CD4-positive, alpha-beta memory T cell (primary cell): Measurements from ENCODE around the gene PPP1R3F. TPM values are rescaled to one million over a fixed set of nuclear protein-coding genes. Genes with fewer than 3 reads are reported as not detected.
A peak's percentile ranks its signal among the peaks of the same experiment; 100 is the strongest.

Experiments used
- CTCF ChIA-PET: fragments of 350-600 bp; sonication (Branson Sonifier 250); formaldehyde crosslinking; loops from one replicate; lab custom pipeline; 2021; ENCODE audit warnings: inconsistent platforms; ENCODE audit not compliant: partially characterized antibody; lab: Charles Lee
- POLR2A ChIA-PET: fragments of 350-600 bp; sonication (Branson Sonifier 250); formaldehyde crosslinking; loops from one replicate; lab custom pipeline; 2021; ENCODE audit not compliant: partially characterized antibody; lab: Charles Lee
- DNase-seq, 5 donors: peaks; one replicate each; pipeline versions ENCODE4 v3.0.0 to v3.0.0-alpha.2; 2020 to 2022; ENCODE audit warnings: mixed read lengths in 1 of 5
- H3K27ac ChIP-seq: one replicate; pipeline ENCODE4 v1.7.0; 2013; ENCODE audit warnings: low read depth, low read length
- H3K27me3 ChIP-seq: 2 replicates; pipeline ENCODE4 v1.7.0; 2013; ENCODE audit warnings: mild to moderate bottlenecking, low read length, moderate library complexity; ENCODE audit not compliant: insufficient read depth
- H3K36me3 ChIP-seq: 2 replicates; pipeline ENCODE4 v1.7.0; 2013; ENCODE audit warnings: mild to moderate bottlenecking, low read length, moderate library complexity; ENCODE audit not compliant: insufficient read depth
- H3K4me1 ChIP-seq: 2 replicates; pipeline ENCODE4 v1.7.0; 2013; ENCODE audit warnings: mild to moderate bottlenecking, low read length, moderate library complexity; ENCODE audit not compliant: insufficient read depth
- H3K4me3 ChIP-seq, 2 donors: one replicate each; pipeline ENCODE4 v1.7.0; 2013; ENCODE audit warnings: low read length in 2 of 2, mild to moderate bottlenecking in 1 of 2
- H3K9me3 ChIP-seq, 2 donors: one replicate each; pipeline ENCODE4 v1.7.0; 2013; ENCODE audit warnings: low read length in 2 of 2, control low read depth in 1 of 2; ENCODE audit not compliant: control insufficient read depth in 1 of 2
- H3K27ac Mint-ChIP-seq, 7 donors: one replicate each; pipeline ENCODE4 v1.8.0; 2020 to 2021; ENCODE audit warnings: mixed read lengths in 7 of 7, mild to moderate bottlenecking in 6 of 7, inconsistent platforms in 3 of 7, moderate library complexity in 3 of 7
- H3K27me3 Mint-ChIP-seq, 2 donors: one replicate each; pipeline ENCODE4 v1.8.0; 2020 to 2021; ENCODE audit warnings: mixed read lengths in 2 of 2
- H3K36me3 Mint-ChIP-seq, 2 donors: one replicate each; pipeline ENCODE4 v1.8.0; 2020 to 2021; ENCODE audit warnings: mixed read lengths in 2 of 2, inconsistent platforms in 1 of 2, mild to moderate bottlenecking in 1 of 2
- H3K4me1 Mint-ChIP-seq, 4 donors: one replicate each; pipeline ENCODE4 v1.8.0; 2020 to 2021; ENCODE audit warnings: mixed read lengths in 4 of 4, mild to moderate bottlenecking in 1 of 4
- H3K4me3 Mint-ChIP-seq, 8 donors: one replicate each; pipeline ENCODE4 v1.8.0; 2020 to 2021; ENCODE audit warnings: mixed read lengths in 8 of 8, mild to moderate bottlenecking in 7 of 8, moderate library complexity in 6 of 8, inconsistent platforms in 3 of 8
- H3K9me3 Mint-ChIP-seq, 8 donors: one replicate each; pipeline ENCODE4 v1.8.0; 2020 to 2021; ENCODE audit warnings: mixed read lengths in 8 of 8, mild to moderate bottlenecking in 5 of 8, inconsistent platforms in 3 of 8, moderate library complexity in 1 of 8
- intact Hi-C: fragments of 100-400 bp; cut with micrococcal nuclease; formaldehyde crosslinking; loops from one replicate; pipeline ENCODE4 v1.15.1; 2023
- polyA plus RNA-seq, 2 donors: library from polyadenylated mRNA; unstranded; fragments of 300-500 nt; fragmentation: Illumina TruSeq; gene quantifications; one replicate each; pipeline ENCODE4 v1.2.3, GENCODE V29; 2021
- total RNA-seq, 2 experiments: library from RNA; stranded (reverse); gene quantifications; one replicate each; pipeline ENCODE4 v1.2.3, GENCODE V29; 2021

Gene PPP1R3F
- total and polyA plus RNA-seq, 4 experiments from 2014 or later, result 4.8 to 17.7 (median 14.0) TPM

GRCh38 chrX:49257074-49257790 lies 12.4 kb upstream of the PPP1R3F start:
- no peak overlapping the region for H3K4me3 ChIP-seq
- no peaks in the 10 kb centered on the region for H3K27me3 ChIP-seq
- ChIA-PET POLR2A (interaction anchor here (0.6 to 4.3 kb wide), 8 partner anchors 9 to 66 kb away, joined by 3 to 36 read pairs (median 4); partner anchors contain the start of genes CCDC22 and PPP1R3F), CTCF (interaction anchor here (0.9 to 1.3 kb wide), 4 partner anchors 10 to 213 kb away, joined by 3 read pairs; no protein-coding TSS in a partner anchor)
- Mint-ChIP-seq H3K4me3 (peak overlapping the region in 4 of 8 donors; percentile 21 to 63 (median 49)), H3K27ac (peak overlapping the region in 6 of 7 donors; percentile 30 to 91 (median 78)), H3K36me3 (no peaks in the 10 kb centered on the region), H3K4me1 (peaks cover 17 to 33% (median 27%) of the 10 kb centered on the region in 4 donors), H3K9me3 (peaks cover 0 to 2% (median 0%) of the 10 kb centered on the region in 8 donors), H3K27me3 (no peaks in the 10 kb centered on the region)
- no peak for DNase-seq
- no peaks in the 10 kb centered on the region for H3K9me3 ChIP-seq
- no peaks in the 10 kb centered on the region for H3K36me3 ChIP-seq
- H3K27ac ChIP-seq, result peak overlapping the region; percentile 38
- H3K4me1 ChIP-seq, result peaks cover 43% of the 10 kb centered on the region
- intact Hi-C loops, result no loop called here

DNA sequence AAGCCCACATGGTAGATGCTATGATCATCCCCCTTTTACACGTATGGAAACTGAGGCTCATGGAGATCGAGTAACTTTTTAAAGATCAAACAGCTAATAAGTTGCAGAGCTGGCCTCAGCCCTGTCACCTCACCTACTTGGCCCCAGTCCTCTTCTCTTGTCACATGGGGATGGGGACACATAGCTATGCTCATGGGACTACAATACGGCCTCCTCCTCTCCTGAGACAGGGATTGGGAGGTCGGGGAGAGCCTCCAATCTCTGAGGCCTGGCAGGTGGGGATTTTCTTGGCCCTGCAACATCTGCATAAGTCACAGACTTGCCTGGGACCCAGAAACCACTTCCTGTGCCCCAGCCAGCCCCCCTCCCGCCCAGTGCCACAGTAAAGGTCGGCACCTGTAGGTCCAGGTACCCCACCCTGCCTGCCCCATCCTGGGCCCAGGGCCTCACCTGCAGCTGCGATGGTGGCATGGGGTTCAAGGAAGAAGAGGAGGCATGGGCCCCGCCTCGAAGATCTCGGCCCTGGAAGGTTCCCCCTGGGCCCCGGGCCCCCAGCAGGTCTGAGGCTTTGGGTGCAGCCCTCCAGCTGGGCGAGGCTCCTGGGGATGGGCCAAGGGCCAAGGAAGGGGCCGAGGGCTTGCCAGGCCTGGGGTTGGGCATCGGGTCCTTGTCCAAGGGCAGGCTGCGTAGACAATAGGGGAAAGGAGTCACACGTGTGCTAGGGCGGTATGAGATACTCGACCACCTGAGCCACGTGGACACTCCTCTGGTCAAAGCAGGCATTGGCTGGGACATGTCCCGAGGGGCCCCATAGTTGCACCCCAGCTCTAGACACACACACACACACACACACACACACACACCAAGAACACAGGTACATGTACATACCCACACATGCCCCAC lies 11.5 kb upstream of the PPP1R3F start:
- ChIA-PET CTCF (interaction anchor here (0.9 to 1.0 kb wide), 3 partner anchors 10 to 66 kb away, joined by 3 read pairs; no protein-coding TSS in a partner anchor), POLR2A (interaction anchor here (1.1 to 4.3 kb wide), 7 partner anchors 10 to 92 kb away, joined by 3 to 36 read pairs (median 5); partner anchors contain the start of genes CCDC22 and PPP1R3F)
- peak overlapping the region; percentile 5 to 91 (median 75) for H3K27ac Mint-ChIP-seq
- no peak overlapping the region for H3K4me3 ChIP-seq
- H3K27ac ChIP-seq, result peak overlapping the region; percentile 38
- no peaks in the 10 kb centered on the region for H3K27me3 ChIP-seq
- H3K36me3 ChIP-seq, result no peaks in the 10 kb centered on the region
- no peaks in the 10 kb centered on the region for H3K9me3 ChIP-seq
- no peaks in the 10 kb centered on the region for H3K9me3 Mint-ChIP-seq
- H3K4me1 ChIP-seq, result peaks cover 43% of the 10 kb centered on the region
- intact Hi-C loops, result no loop called here
- no peaks in the 10 kb centered on the region for H3K36me3 Mint-ChIP-seq
- H3K4me3 Mint-ChIP-seq, result peak overlapping the region in 7 of 8 donors; percentile 13 to 71 (median 49)
- no peaks in the 10 kb centered on the region for H3K27me3 Mint-ChIP-seq
- peaks cover 17 to 40% (median 26%) of the 10 kb centered on the region in 4 donors for H3K4me1 Mint-ChIP-seq
- DNase-seq, result peak in 2 of 5 donors; percentile 23 to 53

GRCh38 chrX:49258749-49259124 lies 10.9 kb upstream of the PPP1R3F start:
- H3K9me3 Mint-ChIP-seq, result no peaks in the 10 kb centered on the region
- H3K4me1 Mint-ChIP-seq, result peaks cover 17 to 41% (median 27%) of the 10 kb centered on the region in 4 donors
- Histone ChIP-seq H3K9me3 (no peaks in the 10 kb centered on the region), H3K4me3 (no peak overlapping the region), H3K4me1 (peaks cover 43% of the 10 kb centered on the region), H3K27ac (peak overlapping the region; percentile 38), H3K27me3 (no peaks in the 10 kb centered on the region), H3K36me3 (no peaks in the 10 kb centered on the region)
- intact Hi-C loops, result no loop called here
- H3K36me3 Mint-ChIP-seq, result no peaks in the 10 kb centered on the region
- DNase-seq, result no peak
- peak overlapping the region in 5 of 8 donors; percentile 3 to 69 (median 32) for H3K4me3 Mint-ChIP-seq
- H3K27ac Mint-ChIP-seq, result peak overlapping the region in 4 of 7 donors; percentile 8 to 79 (median 18)
- H3K27me3 Mint-ChIP-seq, result no peaks in the 10 kb centered on the region
- POLR2A ChIA-PET, result interaction anchor here (1.1 to 4.3 kb wide), 4 partner anchors 10 to 92 kb away, joined by 3 to 36 read pairs (median 10); partner anchors contain the start of gene PPP1R3F
- CTCF ChIA-PET, result interaction anchor here (0.9 kb wide), 1 partner anchor 66 kb away, joined by 3 read pairs; no protein-coding TSS in a partner anchor

DNA sequence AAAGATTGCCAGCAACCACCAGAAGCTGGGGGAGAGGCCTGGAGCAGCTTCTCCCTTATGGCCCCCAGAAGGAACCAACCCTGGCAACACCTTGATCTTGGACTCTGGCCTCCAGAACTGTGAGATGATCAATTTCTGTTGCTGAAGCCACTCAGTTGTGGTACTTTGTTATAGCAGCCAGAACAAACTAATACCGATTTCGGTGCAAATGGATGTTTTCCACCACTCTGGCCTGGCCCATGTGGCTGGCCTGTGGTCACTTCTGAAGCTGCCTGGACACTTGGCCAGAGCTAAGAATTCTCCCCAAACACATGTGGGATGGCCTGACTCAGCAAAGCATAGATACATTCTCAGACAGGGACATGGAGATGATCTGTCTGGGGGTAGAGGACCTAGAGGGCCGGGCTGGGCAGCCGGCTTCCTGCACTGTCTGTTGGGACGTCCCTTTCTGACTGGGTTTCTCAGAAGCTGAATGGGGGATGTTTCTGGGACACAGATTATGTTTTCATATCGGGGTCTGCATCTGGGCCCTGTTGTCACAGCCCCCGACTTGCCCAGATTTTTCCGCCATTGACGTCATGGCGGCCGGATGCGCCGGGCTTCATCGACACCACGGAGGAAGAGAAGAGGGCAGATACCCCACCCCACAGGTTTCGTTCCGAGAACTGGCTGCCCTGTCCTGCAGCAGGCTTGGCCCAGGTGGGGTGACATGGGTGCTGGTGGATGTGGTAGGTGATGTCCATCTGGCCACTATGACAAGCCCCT lies 9.2 kb upstream of the PPP1R3F start:
- H3K27ac Mint-ChIP-seq, result peak overlapping the region in 3 of 7 donors; percentile 48 to 84 (median 55)
- intact Hi-C loops, result loop anchor here (10.0 kb wide), 1 partner anchor 186 kb away; the partner anchor contains the start of genes PRAF2 and WDR45
- ChIA-PET POLR2A (interaction anchor here (4.3 kb wide), 1 partner anchor 8 kb away, joined by 36 read pairs; the partner anchor contains the start of gene PPP1R3F), CTCF (no interaction called here)
- peak overlapping the region in 2 of 8 donors; percentile 15 to 39 for H3K4me3 Mint-ChIP-seq
- Histone ChIP-seq H3K27ac (no peak overlapping the region), H3K36me3 (no peaks in the 10 kb centered on the region), H3K27me3 (no peaks in the 10 kb centered on the region), H3K9me3 (no peaks in the 10 kb centered on the region), H3K4me1 (peaks cover 43% of the 10 kb centered on the region), H3K4me3 (no peak overlapping the region)
- H3K36me3 Mint-ChIP-seq, result no peaks in the 10 kb centered on the region
- no peaks in the 10 kb centered on the region for H3K9me3 Mint-ChIP-seq
- DNase-seq, result no peak
- H3K27me3 Mint-ChIP-seq, result peaks cover 0 to 1% of the 10 kb centered on the region in 2 donors
- peaks cover 21 to 56% (median 35%) of the 10 kb centered on the region in 4 donors for H3K4me1 Mint-ChIP-seq

GRCh38 chrX:49262603-49263002 lies 7.0 kb upstream of the PPP1R3F start:
- ChIA-PET POLR2A (interaction anchor here (2.1 kb wide), 1 partner anchor 10 kb away, joined by 12 read pairs; no protein-coding TSS in a partner anchor), CTCF (no interaction called here)
- H3K27ac ChIP-seq, result no peak overlapping the region
- H3K4me1 ChIP-seq, result peaks cover 29% of the 10 kb centered on the region
- H3K9me3 ChIP-seq, result no peaks in the 10 kb centered on the region
- H3K27ac Mint-ChIP-seq, result peak overlapping the region in 1 of 7 donors; percentile 71
- no peak for DNase-seq
- intact Hi-C loops, result loop anchor here (10.0 kb wide), 1 partner anchor 188 kb away; the partner anchor contains the start of genes PRAF2 and WDR45
- H3K27me3 Mint-ChIP-seq, result peaks cover 0 to 1% of the 10 kb centered on the region in 2 donors
- no peaks in the 10 kb centered on the region for H3K36me3 Mint-ChIP-seq
- H3K4me3 ChIP-seq, result no peak overlapping the region
- H3K27me3 ChIP-seq, result no peaks in the 10 kb centered on the region
- H3K4me1 Mint-ChIP-seq, result peaks cover 17 to 49% (median 30%) of the 10 kb centered on the region in 4 donors
- no peaks in the 10 kb centered on the region for H3K36me3 ChIP-seq
- H3K9me3 Mint-ChIP-seq, result peaks cover 0 to 2% (median 0%) of the 10 kb centered on the region in 8 donors
- H3K4me3 Mint-ChIP-seq, result peak overlapping the region in 2 of 8 donors; percentile 27 to 30

DNA sequence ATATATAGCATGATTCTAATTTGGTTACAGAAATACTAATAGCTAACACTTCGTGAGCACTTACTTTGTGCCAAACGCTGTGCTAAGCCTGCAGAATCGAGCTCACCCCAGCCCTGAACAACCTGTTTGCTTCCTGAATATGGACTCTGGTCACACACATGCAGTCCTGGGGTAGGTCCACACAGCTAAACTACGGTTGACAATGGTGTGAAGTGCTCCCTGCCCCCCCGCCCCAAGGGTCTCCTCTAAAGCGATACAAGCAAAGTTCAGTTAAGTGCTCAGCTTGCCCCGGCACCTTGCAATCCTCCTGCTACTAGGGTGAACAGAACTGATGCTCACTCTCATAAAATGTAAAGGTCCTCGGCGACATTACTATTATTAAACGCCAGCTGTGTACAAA lies 6.0 kb upstream of the PPP1R3F start:
- intact Hi-C loops, result loop anchor here (10.0 kb wide), 1 partner anchor 189 kb away; the partner anchor contains the start of genes PRAF2 and WDR45
- peaks cover 16 to 50% (median 27%) of the 10 kb centered on the region in 4 donors for H3K4me1 Mint-ChIP-seq
- Histone ChIP-seq H3K9me3 (no peaks in the 10 kb centered on the region), H3K4me1 (peaks cover 27% of the 10 kb centered on the region), H3K27ac (no peak overlapping the region), H3K36me3 (no peaks in the 10 kb centered on the region), H3K27me3 (no peaks in the 10 kb centered on the region), H3K4me3 (no peak overlapping the region)
- H3K9me3 Mint-ChIP-seq, result peaks cover 0 to 2% (median 0%) of the 10 kb centered on the region in 8 donors
- POLR2A ChIA-PET, result interaction anchor here (0.9 to 2.1 kb wide), 4 partner anchors 9 to 73 kb away, joined by 3 to 12 read pairs (median 4); no protein-coding TSS in a partner anchor
- CTCF ChIA-PET, result no interaction called here
- H3K27ac Mint-ChIP-seq, result peak overlapping the region in 2 of 7 donors; percentile 53 to 86
- H3K36me3 Mint-ChIP-seq, result no peaks in the 10 kb centered on the region
- DNase-seq, result no peak
- peak overlapping the region in 6 of 8 donors; percentile 15 to 77 (median 58) for H3K4me3 Mint-ChIP-seq
- peaks cover 0 to 1% of the 10 kb centered on the region in 2 donors for H3K27me3 Mint-ChIP-seq
